HepG2 (cell line): ENCODE measurements around the gene MIF.
"Not testable (repeated sequence)": the region's sequence is repeated elsewhere in the genome, so short reads cannot be mapped to it uniquely, and the experiment has no call there.

Experiments
- MYPOP ChIP-seq: sonication (generic); formaldehyde crosslinking; IDR thresholded peaks from 2 replicates; pipeline ENCODE4 v1.8.1; 2023; ENCODE audit warnings: mild to moderate bottlenecking, moderate library complexity, missing genetic modification reagents
- NFATC3 ChIP-seq: sonication (generic); formaldehyde crosslinking; IDR thresholded peaks from 2 replicates; pipeline ENCODE4 v1.5.1; 2020; ENCODE audit warnings: mild to moderate bottlenecking, missing genetic modification reagents
- SMC3 ChIP-seq: IDR thresholded peaks from 2 replicates; pipeline ENCODE4 v1.6.1; 2011; ENCODE audit warnings: low read length, improper control_type of control experiment
- SP4 ChIP-seq: sonication (generic); formaldehyde crosslinking; IDR thresholded peaks from 2 replicates; pipeline ENCODE4 v1.8.1; 2023; ENCODE audit warnings: mild to moderate bottlenecking, missing genetic modification reagents
- ZBTB46 ChIP-seq: sonication (generic); formaldehyde crosslinking; IDR thresholded peaks from 2 replicates; pipeline ENCODE4 v1.4.0; 2020; ENCODE audit warnings: mild to moderate bottlenecking, missing genetic modification reagents, borderline replicate concordance
- ZNF143 ChIP-seq: sonication (generic); formaldehyde crosslinking; IDR thresholded peaks from 2 replicates; pipeline ENCODE4 v1.4.0; 2020; ENCODE audit warnings: missing genetic modification reagents
- ZNF225 ChIP-seq: sonication (generic); formaldehyde crosslinking; IDR thresholded peaks from 2 replicates; pipeline ENCODE4 v1.4.0; 2020; ENCODE audit warnings: mild to moderate bottlenecking, missing genetic modification reagents

- not testable (repeated sequence) for TF ChIP-seq SMC3; SP4; NFATC3 (CRISPR knock-in tag); ZNF143; MYPOP (CRISPR knock-in tag); ZBTB46 (CRISPR knock-in tag); ZNF225 (CRISPR knock-in tag)
Observed at GRCh38 chr22:23907423-23907822, 13.2 kb downstream of the MIF start.
